Measurements from ENCODE around the gene CEP41. TPM values are rescaled to one million over a fixed set of nuclear protein-coding genes. Genes with fewer than 3 reads are reported as not detected.
"Not testable (repeated sequence)": the region's sequence is repeated elsewhere in the genome, so short reads cannot be mapped to it uniquely, and the experiment has no call there.

The CEP41 gene
- total RNA-seq, 1 donor from 2014 or later, result 1.6 TPM

- DNase-seq (ENCODE audit: low read depth in 2 of 2), result no peak
Observed at GRCh38 chr7:130388671-130389070, 52.1 kb downstream of the CEP41 start.

- DNase-seq (ENCODE audit: low read depth in 2 of 2), result no peak
Observed at GRCh38 chr7:130387628-130388403, 53.0 kb downstream of the CEP41 start.

- DNase-seq (ENCODE audit: low read depth in 2 of 2), result no peak
Observed at GRCh38 chr7:130387306-130387627, 53.5 kb downstream of the CEP41 start.

- DNase-seq (ENCODE audit: low read depth in 2 of 2), result no peak
Observed at GRCh38 chr7:130386876-130387275, 53.9 kb downstream of the CEP41 start.

GRCh38 chr7:130385600-130386066, 55.2 kb downstream of the CEP41 start:
- no peak for DNase-seq (ENCODE audit: low read depth in 2 of 2)

GRCh38 chr7:130384841-130385599, 55.8 kb downstream of the CEP41 start:
- DNase-seq (ENCODE audit: low read depth in 2 of 2), result no peak

- DNase-seq (ENCODE audit: low read depth in 2 of 2), result peak in 1 of 2 donors; percentile 34
Observed at GRCh38 chr7:130384371-130384801, 56.4 kb downstream of the CEP41 start.

- no peak for DNase-seq (ENCODE audit: low read depth in 2 of 2)
Observed at GRCh38 chr7:130383187-130383980, 57.4 kb downstream of the CEP41 start.

- no peak for DNase-seq (ENCODE audit: low read depth in 2 of 2)
Observed at GRCh38 chr7:130381468-130382312, 59.1 kb downstream of the CEP41 start.

- DNase-seq (ENCODE audit: low read depth in 2 of 2), result no peak
Observed at GRCh38 chr7:130380861-130381455, 59.9 kb downstream of the CEP41 start.

GRCh38 chr7:130379921-130380860, 60.6 kb downstream of the CEP41 start, which contains the start of gene CPA1:
Gene CPA1 (plus strand): TSS chr7:130380494. CDS start chr7:130380521, 27 bp downstream.
- no peak for DNase-seq (ENCODE audit: low read depth in 2 of 2)

- DNase-seq (ENCODE audit: low read depth in 2 of 2), result no peak
Observed at GRCh38 chr7:130379532-130379920, 61.3 kb downstream of the CEP41 start.

GRCh38 chr7:130379019-130379418, 61.8 kb downstream of the CEP41 start:
- no peak for DNase-seq (ENCODE audit: low read depth in 2 of 2)

- DNase-seq (ENCODE audit: low read depth in 2 of 2), result no peak
Observed at GRCh38 chr7:130377178-130377577, 63.6 kb downstream of the CEP41 start.

GRCh38 chr7:130376461-130376860, 64.4 kb downstream of the CEP41 start:
- DNase-seq (ENCODE audit: low read depth in 2 of 2), result not testable (repeated sequence)

- DNase-seq (ENCODE audit: low read depth in 2 of 2), result no peak
Observed at GRCh38 chr7:130374507-130374906, 66.3 kb downstream of the CEP41 start.

GRCh38 chr7:130372402-130373165, 68.2 kb downstream of the CEP41 start:
- DNase-seq (ENCODE audit: low read depth in 2 of 2), result no peak

- DNase-seq (ENCODE audit: low read depth in 2 of 2), result no peak
Observed at GRCh38 chr7:130371046-130371445, 69.8 kb downstream of the CEP41 start.

Measured in lung microvascular endothelial cell (primary cell).